SK-N-DZ (cell line): ENCODE results near the gene FAM13C. TPM values are rescaled to one million over a fixed set of nuclear protein-coding genes. Genes with fewer than 3 reads are reported as not detected.
"Not testable (repeated sequence)": the region's sequence is repeated elsewhere in the genome, so short reads cannot be mapped to it uniquely, and the experiment has no call there.

Source experiments
- DNase-seq: peaks from one replicate; pipeline ENCODE4 v3.0.0-alpha.2; 2015; ENCODE audit warnings: low spot score
- polyA plus RNA-seq, 2 experiments: library from polyadenylated mRNA; depleted of rRNA; stranded (reverse); fragments of >200 nt; gene quantifications; 2 replicates each; pipeline ENCODE4 v1.2.3, GENCODE V29; 2014

FAM13C gene
- 6.2 and 8.8 TPM in 2 replicates for polyA plus RNA-seq (2014; cell fraction: cytosol; rRNA removed)
- 5.5 and 7.0 TPM in 2 replicates for polyA plus RNA-seq (2014; cell fraction: nucleus; rRNA removed)

- DNase-seq = peak; percentile 84
Observed at GRCh38 chr10:59362144-59362958, at the start of gene FAM13C. FAM13C (minus strand) TSS chr10:59362549; CDS start chr10:59362460, 89 bp downstream.

DNA sequence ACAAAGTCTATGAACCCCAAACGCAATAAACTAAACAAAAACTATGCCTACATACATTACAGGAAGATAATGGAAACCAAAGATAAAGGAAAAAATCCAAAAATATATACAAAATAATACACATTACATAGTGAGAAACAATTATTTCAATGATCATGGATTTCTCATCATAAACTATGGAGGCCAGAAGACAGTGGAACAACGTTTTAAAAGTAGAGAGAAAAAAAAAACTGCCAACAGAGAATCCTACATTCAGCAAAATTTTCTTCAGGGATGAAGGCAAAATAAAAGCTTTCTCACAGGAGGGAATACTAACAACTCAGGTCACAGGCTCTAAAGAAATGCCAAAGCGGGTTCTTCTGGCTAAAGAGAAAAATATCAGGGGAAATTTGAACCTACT is 42.9 kb upstream of the FAM13C start:
- DNase-seq = no peak

- no peak for DNase-seq
Observed at GRCh38 chr10:59400214-59400613, 37.9 kb upstream of the FAM13C start.

DNA sequence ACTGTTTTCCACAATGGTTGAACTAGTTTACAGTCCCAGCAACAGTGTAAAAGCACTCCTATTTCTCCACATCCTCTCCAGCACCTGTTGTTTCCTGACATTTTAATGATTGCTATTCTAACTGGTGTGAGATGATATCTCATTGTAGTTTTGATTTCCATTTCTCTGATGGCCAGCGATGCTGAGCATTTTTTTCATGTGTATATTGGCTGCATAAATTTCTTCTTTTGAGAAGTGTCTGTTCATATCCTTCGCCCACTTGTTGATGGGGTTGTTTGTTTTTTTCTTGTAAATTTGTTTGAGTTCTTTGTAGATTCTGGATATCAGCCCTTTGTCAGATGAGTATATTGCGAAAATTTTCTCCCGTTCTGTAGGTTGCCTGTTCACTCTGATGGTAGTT is 37.0 kb upstream of the FAM13C start:
- DNase-seq = not testable (repeated sequence)

DNA sequence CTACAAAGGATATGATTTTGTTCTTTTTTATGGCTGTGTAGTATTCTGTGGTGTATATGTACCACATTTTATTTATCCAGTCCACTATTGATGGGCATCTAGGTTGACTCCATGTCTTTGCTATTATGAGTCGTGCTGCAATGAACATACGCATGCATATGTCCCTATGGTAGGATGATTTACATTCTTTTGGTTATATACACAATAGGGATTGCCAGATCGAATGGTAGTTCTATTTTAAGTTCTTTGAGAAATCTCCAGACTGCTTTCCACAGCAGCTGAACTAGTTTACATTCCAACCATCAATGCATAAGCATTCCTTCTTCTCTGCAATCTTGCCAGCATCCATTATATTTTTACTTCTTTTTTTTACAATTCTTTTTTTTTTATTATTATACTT is 35.6 kb upstream of the FAM13C start:
- DNase-seq = no peak

- DNase-seq = no peak
Observed at GRCh38 chr10:59395984-59396383, 33.6 kb upstream of the FAM13C start.

DNA sequence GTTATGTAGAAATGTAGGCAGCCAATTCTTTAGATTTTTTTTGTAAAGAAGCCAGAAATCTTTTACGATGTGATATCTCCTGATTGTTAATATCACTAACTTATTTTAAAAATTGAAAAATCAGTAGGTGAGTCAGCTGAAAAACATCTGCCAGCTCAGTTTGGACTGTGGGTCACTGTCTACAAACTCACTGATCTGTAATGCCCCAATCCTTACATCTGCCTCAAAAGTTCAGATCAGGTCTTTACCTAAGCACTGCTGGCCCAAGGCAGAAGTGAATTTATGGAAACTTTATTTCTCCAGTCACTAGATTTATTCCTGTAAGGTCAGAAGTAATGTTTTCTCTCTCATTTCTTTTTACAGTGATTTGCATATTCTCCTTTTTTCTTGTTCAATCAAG is 31.0 kb upstream of the FAM13C start:
- DNase-seq = no peak

DNA sequence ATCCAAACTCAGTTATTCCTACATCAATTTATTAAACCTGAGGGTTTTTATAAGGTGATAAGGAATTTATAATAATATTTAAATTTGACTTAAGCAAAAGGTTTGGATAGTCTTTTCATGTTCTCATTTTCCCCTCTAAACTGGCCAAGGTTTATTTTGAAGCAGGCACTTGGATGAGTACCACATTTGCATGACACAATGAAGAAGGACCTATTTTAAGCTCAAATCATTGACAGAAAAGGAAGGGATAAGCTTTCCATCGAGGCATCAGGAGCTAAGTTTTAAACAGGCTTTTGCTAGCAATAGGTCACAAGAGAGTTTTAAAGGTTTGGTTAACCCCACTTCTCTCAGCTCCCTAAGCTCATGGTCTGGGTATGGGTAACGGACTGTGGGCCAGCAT is 28.7 kb upstream of the FAM13C start:
- DNase-seq = no peak

DNA sequence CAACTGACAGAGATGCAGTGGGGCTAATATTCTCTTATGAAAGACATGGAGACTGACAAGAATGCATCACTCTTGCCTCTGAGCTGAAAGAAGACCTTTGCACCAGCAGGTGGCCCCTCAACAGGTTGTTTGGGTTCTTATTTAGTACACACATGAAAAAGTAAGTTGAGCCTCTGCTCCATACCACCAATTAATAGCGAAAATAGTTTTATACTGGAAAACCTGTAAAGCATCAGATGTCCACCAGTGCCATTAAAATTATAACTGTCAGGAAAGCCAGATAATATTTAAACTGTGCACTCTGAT is 26.3 kb upstream of the FAM13C start:
- DNase-seq = no peak

GRCh38 chr10:59387951-59388670 is 25.8 kb upstream of the FAM13C start:
- no peak for DNase-seq

DNA sequence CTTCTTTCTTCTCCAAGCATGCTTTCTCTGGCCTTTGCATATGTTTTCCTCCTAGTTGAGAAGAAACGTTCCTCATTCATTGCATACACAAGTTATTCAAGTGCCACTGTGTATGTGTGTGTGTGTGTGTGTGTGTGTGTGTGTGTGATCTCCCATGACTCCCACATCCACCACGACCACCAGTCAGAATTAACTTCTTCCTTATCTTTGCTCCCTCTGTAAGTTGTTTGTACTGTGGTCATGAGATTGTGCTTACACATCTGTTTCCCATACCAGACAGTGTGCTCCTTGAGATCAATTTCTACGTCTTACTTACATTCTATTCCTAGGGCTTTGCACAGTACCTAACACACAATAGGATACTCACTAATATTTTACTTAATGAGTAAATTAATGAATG is 22.4 kb upstream of the FAM13C start:
- no peak for DNase-seq

DNA sequence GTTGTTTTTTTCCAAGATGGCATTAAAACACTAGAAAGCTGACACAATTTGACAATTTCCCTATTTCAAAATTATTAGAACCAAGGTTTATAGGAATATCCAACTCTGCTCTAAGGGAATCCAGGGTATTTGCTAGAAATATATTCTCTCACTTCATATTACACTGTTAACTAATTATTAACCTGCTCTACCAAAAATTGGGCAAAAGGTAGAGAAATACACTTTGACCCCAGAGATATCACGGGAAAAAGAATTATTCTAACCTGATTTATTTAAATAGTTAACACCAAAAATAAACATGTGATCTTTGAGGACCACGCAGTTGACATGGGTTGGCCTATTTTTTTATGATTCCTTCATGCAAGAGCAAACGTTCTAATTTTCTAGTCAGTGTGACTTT is 21.6 kb upstream of the FAM13C start:
- DNase-seq = no peak

GRCh38 chr10:59383436-59383835 is 21.1 kb upstream of the FAM13C start:
- DNase-seq = no peak

GRCh38 chr10:59382831-59383295 is 20.5 kb upstream of the FAM13C start:
- DNase-seq = no peak

- no peak for DNase-seq
Observed at GRCh38 chr10:59381687-59382086, 19.3 kb upstream of the FAM13C start.

- DNase-seq = no peak
Observed at GRCh38 chr10:59376846-59377245, 14.5 kb upstream of the FAM13C start.

DNA sequence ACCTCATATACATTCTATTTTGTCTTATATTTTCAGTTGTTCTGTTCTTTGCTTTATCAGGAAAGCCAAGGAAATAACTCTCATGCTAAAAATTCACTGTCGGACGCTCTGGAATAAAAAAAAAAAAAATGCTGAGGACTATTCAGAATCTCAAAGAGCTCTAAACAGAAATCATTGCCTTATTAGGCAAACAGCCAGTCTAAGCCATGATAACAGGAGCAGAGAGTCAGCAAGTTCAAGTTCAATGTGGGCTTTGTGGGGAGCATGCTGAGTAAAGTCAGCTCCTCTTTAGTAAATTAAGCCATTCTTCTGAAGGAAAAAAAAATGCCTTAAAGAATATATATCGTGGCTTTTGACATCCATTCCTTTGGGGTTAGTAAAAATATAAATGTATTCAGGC is 13.6 kb upstream of the FAM13C start:
- no peak for DNase-seq

GRCh38 chr10:59374916-59375315 is 12.6 kb upstream of the FAM13C start:
- no peak for DNase-seq

DNA sequence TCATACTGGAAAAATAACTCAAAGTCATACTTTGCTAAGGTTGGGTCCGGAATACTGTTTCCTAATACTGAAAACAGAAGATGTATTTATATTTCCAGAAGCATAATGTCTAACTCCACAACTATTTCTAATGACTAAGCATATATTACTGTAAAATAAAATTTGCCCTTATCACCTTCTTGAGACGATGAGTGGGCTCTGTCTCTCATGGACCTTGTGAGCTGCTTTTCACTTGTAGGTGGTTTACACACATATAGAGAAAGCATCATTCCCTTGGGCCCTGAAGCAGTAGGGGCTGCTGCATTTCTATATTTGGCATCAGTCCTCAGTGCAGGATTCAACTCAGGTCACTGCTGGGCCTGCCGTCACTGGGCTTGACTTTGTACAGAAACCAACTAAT is 10.7 kb upstream of the FAM13C start:
- no peak for DNase-seq

DNA sequence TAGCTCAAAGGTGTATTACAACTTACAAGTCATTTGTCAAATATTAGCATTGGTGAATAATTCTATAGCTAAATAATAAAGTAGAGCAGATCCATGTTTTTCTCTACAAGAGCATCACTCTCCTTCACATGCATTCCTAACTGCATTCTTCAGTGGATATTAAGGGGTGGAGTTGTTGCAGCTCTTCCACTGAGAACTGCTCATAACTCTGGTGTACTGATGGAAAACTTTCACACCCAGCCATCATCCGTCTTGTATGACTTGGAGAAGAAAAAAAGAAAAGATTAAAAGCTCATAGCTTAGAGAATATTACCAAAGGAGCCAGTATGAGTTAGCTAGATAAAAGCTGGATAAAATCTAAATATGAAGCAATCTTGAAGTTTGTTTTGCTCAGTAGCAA is 10.2 kb upstream of the FAM13C start:
- no peak for DNase-seq

GRCh38 chr10:59366290-59366689 is 3.9 kb upstream of the FAM13C start:
- no peak for DNase-seq

DNA sequence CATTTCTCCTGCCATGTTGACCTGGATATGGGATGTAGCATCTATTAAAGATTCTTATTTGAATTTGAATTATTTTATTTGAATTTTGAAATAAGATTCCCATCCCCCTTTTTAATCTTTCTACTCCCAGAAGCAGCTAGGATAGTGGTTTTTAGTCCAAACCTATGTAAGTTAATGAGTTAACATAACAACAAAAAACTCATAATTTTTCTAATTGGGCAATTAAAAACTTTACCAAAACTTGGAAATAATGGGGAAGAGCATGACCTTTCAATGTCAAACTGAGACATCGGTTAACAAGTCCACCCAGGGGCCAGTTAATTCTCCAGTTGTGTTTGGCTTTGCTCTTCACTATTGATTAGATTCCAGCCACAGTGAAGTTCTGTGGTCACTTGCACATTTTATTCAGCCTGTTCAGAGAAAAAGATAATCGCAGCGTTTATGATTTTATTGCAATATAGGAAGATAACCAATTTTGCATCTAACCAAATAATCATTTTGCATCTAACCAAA is 1.2 kb upstream of the FAM13C start:
- DNase-seq = no peak

GRCh38 chr10:59362959-59363381 is 621 bp upstream of the FAM13C start:
- peak; percentile 74 for DNase-seq
